OCI-LY1 (cell line): ENCODE measurements around the gene DDR2.

ENCODE experiments used
- H2AFZ ChIP-seq: fragments of 200-600 bp; sonication (generic), shearing (Covaris generic); 2 replicates; pipeline ENCODE4 v1.6.0; 2014; ENCODE audit warnings: antibody characterized with exemption, mild to moderate bottlenecking, low read length
- H3F3A ChIP-seq: fragments of 200-600 bp; sonication (generic), shearing (Covaris generic); 2 replicates; pipeline ENCODE4 v1.6.0; 2014; ENCODE audit warnings: mild to moderate bottlenecking, antibody characterized with exemption, low read length, moderate library complexity; ENCODE audit not compliant: insufficient read depth
- H3K27ac ChIP-seq: fragments of 200-600 bp; sonication (generic); 2 replicates; pipeline ENCODE4 v1.5.1; 2014; ENCODE audit warnings: low read length, mixed run types, mild to moderate bottlenecking, low read depth; ENCODE audit not compliant: poor library complexity, severe bottlenecking
- H3K27me3 ChIP-seq: fragments of 200-600 bp; sonication (generic); 2 replicates; pipeline ENCODE4 v1.6.0; 2014; ENCODE audit warnings: antibody characterized with exemption, mild to moderate bottlenecking, low read length, moderate library complexity; ENCODE audit not compliant: insufficient read depth
- H3K36me3 ChIP-seq: fragments of 200-600 bp; sonication (generic); 2 replicates; pipeline ENCODE4 v1.6.1; 2014; ENCODE audit warnings: mild to moderate bottlenecking, antibody characterized with exemption, low read length, moderate library complexity, mixed read lengths; ENCODE audit not compliant: insufficient read depth
- H3K4me1 ChIP-seq: fragments of 200-600 bp; sonication (generic); 2 replicates; pipeline ENCODE4 v1.5.1; 2014; ENCODE audit warnings: mild to moderate bottlenecking, low read length, moderate library complexity; ENCODE audit not compliant: insufficient read depth, severe bottlenecking
- H3K4me2 ChIP-seq: fragments of 200-600 bp; sonication (generic), shearing (Covaris generic); 2 replicates; pipeline ENCODE4 v1.6.1; 2014; ENCODE audit warnings: low read length
- H3K4me3 ChIP-seq: fragments of 200-600 bp; sonication (generic); 2 replicates; pipeline ENCODE4 v1.5.1; 2014; ENCODE audit warnings: low read length, low read depth, mild to moderate bottlenecking, mixed read lengths; ENCODE audit not compliant: poor library complexity, severe bottlenecking
- H3K79me2 ChIP-seq: fragments of 200-600 bp; shearing (Covaris generic); 2 replicates; pipeline ENCODE4 v1.6.1; 2016; ENCODE audit warnings: mixed run types, low read length, mixed read lengths; ENCODE audit not compliant: insufficient read depth
- H3K9ac ChIP-seq: fragments of 200-600 bp; sonication (generic), shearing (Covaris generic); 2 replicates; pipeline ENCODE4 v1.6.1; 2014; ENCODE audit warnings: mild to moderate bottlenecking, low read length, mixed read lengths
- H3K9me2 ChIP-seq: fragments of 200-600 bp; sonication (generic), shearing (Covaris generic); 2 replicates; pipeline ENCODE4 v1.6.1; 2014; ENCODE audit warnings: low read depth, mild to moderate bottlenecking, low read length, mixed read lengths
- H3K9me3 ChIP-seq: fragments of 200-600 bp; shearing (Covaris generic); 2 replicates; pipeline ENCODE4 v1.6.1; 2014; ENCODE audit warnings: low read length, mixed read lengths
- H4K20me1 ChIP-seq: fragments of 200-600 bp; sonication (generic), shearing (Covaris generic); 2 replicates; pipeline ENCODE4 v1.6.0; 2016; ENCODE audit warnings: mild to moderate bottlenecking, low read length; ENCODE audit not compliant: insufficient read depth
- EZH2 ChIP-seq: fragments of 200-600 bp; sonication (generic), shearing (Covaris generic); IDR thresholded peaks from 2 replicates; pipeline ENCODE4 v1.8.0; 2017; ENCODE audit warnings: borderline replicate concordance, mixed run types, mild to moderate bottlenecking, antibody characterized with exemption, low read length, moderate library complexity, mixed read lengths
- TF ChIP-seq, protein P1 (sequence below): fragments of 200-600 bp; sonication (generic), shearing (Covaris generic); IDR thresholded peaks from 2 replicates; pipeline ENCODE4 v1.5.1; 2017; ENCODE audit warnings: mild to moderate bottlenecking, antibody characterized with exemption, low read length, moderate library complexity, mixed read lengths

DDR2 gene

GRCh38 chr1:162734047-162734446 is 101.8 kb downstream of the DDR2 start:
- Histone ChIP-seq H3F3A (no peaks in the 10 kb centered on the region), H3K4me3 (no peak overlapping the region), H3K79me2 (no peaks in the 10 kb centered on the region)

GRCh38 chr1:162736184-162736583 is 103.9 kb downstream of the DDR2 start:
- TF ChIP-seq, protein P1, sequence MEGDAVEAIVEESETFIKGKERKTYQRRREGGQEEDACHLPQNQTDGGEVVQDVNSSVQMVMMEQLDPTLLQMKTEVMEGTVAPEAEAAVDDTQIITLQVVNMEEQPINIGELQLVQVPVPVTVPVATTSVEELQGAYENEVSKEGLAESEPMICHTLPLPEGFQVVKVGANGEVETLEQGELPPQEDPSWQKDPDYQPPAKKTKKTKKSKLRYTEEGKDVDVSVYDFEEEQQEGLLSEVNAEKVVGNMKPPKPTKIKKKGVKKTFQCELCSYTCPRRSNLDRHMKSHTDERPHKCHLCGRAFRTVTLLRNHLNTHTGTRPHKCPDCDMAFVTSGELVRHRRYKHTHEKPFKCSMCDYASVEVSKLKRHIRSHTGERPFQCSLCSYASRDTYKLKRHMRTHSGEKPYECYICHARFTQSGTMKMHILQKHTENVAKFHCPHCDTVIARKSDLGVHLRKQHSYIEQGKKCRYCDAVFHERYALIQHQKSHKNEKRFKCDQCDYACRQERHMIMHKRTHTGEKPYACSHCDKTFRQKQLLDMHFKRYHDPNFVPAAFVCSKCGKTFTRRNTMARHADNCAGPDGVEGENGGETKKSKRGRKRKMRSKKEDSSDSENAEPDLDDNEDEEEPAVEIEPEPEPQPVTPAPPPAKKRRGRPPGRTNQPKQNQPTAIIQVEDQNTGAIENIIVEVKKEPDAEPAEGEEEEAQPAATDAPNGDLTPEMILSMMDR, result no peak
- no peak for TF ChIP-seq EZH2
- Histone ChIP-seq H3F3A (no peaks in the 10 kb centered on the region), H3K79me2 (no peaks in the 10 kb centered on the region)

More at GRCh38 chr1:162734047-162734446, 101.8 kb downstream of the DDR2 start:
- Histone ChIP-seq H3K9me2 (no peaks in the 10 kb centered on the region), H3K27me3 (no peaks in the 10 kb centered on the region), H3K9me3 (no peaks in the 10 kb centered on the region), H3K9ac (no peak overlapping the region), H3K4me2 (no peak overlapping the region), H4K20me1 (no peaks in the 10 kb centered on the region), H2AFZ (no peak overlapping the region), H3K27ac (no peak overlapping the region), H3K36me3 (no peaks in the 10 kb centered on the region), H3K4me1 (no peaks in the 10 kb centered on the region)
- no peak for TF ChIP-seq EZH2
- TF ChIP-seq, protein P1, result no peak

GRCh38 chr1:162736633-162737067 is 104.4 kb downstream of the DDR2 start:
- Histone ChIP-seq H2AFZ (no peak overlapping the region), H3K9me3 (no peaks in the 10 kb centered on the region), H3K27ac (no peak overlapping the region), H3K79me2 (no peaks in the 10 kb centered on the region), H3K9ac (no peak overlapping the region), H3K4me2 (no peak overlapping the region), H4K20me1 (no peaks in the 10 kb centered on the region), H3K27me3 (no peaks in the 10 kb centered on the region), H3K9me2 (no peaks in the 10 kb centered on the region), H3K36me3 (no peaks in the 10 kb centered on the region), H3K4me3 (no peak overlapping the region), H3F3A (no peaks in the 10 kb centered on the region), H3K4me1 (no peaks in the 10 kb centered on the region)
- TF ChIP-seq, protein P1, result no peak
- TF ChIP-seq EZH2, result no peak

More at GRCh38 chr1:162736184-162736583, 103.9 kb downstream of the DDR2 start:
- Histone ChIP-seq H3K27me3 (no peaks in the 10 kb centered on the region), H2AFZ (no peak overlapping the region), H3K4me1 (no peaks in the 10 kb centered on the region), H3K36me3 (no peaks in the 10 kb centered on the region), H3K27ac (no peak overlapping the region), H3K4me2 (no peak overlapping the region), H3K4me3 (no peak overlapping the region), H3K9me3 (no peaks in the 10 kb centered on the region), H3K9ac (no peak overlapping the region), H3K9me2 (no peaks in the 10 kb centered on the region), H4K20me1 (no peaks in the 10 kb centered on the region)
